ENCODE data around the gene CFAP97D2.

- TF ChIP-seq RARB (CRISPR knock-in tag; IDR thresholded peaks at IDR 0.05) (no peak), TCF4 (CRISPR knock-in tag; IDR thresholded peaks at IDR 0.05; ENCODE audit: borderline replicate concordance) (no peak), TSHZ2 (CRISPR knock-in tag; IDR thresholded peaks at IDR 0.05) (no peak), ISL1 (CRISPR knock-in tag; IDR thresholded peaks at IDR 0.05) (no peak)
Observed at GRCh38 chr13:114224201-114224600, 45.1 kb downstream of the CFAP97D2 start.
